Astrocyte of the spinal cord (primary cell): ENCODE results near the gene CMPK1.

Experiments
- DNase-seq: peaks from one replicate; pipeline ENCODE4 v3.0.0; 2011; ENCODE audit warnings: low read depth, low spot score
- H3K4me3 ChIP-seq: 2 replicates; pipeline ENCODE4 v1.5.1; 2011; ENCODE audit warnings: low read depth, mild to moderate bottlenecking, low read length, moderate library complexity
- CTCF ChIP-seq: IDR thresholded peaks from 2 replicates; pipeline ENCODE4 v1.5.1; 2012; ENCODE audit warnings: low read depth, mild to moderate bottlenecking, low read length, inconsistent platforms
- in situ Hi-C: cut with HindIII; loops from 2 replicates; pipeline ENCODE4 v1.10.0; 2017; ENCODE audit warnings: low sequenced_read_pairs

Gene CMPK1

GRCh38 chr1:47399846-47400155 lies 66.2 kb downstream of the CMPK1 start:
- no peak overlapping the region for H3K4me3 ChIP-seq
- in situ Hi-C loops, result no loop called here
- no peak for DNase-seq
- TF ChIP-seq CTCF, result no peak

- H3K4me3 ChIP-seq, result no peak overlapping the region
- TF ChIP-seq CTCF, result no peak
- in situ Hi-C loops, result no loop called here
- no peak for DNase-seq
Measured at GRCh38 chr1:47401761-47402160, 68.2 kb downstream of the CMPK1 start.

GRCh38 chr1:47402591-47402990 lies 69.0 kb downstream of the CMPK1 start:
- in situ Hi-C loops, result no loop called here
- no peak for TF ChIP-seq CTCF

GRCh38 chr1:47403321-47403910 lies 69.8 kb downstream of the CMPK1 start:
- TF ChIP-seq CTCF, result no peak
- DNase-seq, result no peak
- no peak overlapping the region for H3K4me3 ChIP-seq
- in situ Hi-C loops, result no loop called here

More at GRCh38 chr1:47402591-47402990, 69.0 kb downstream of the CMPK1 start:
- DNase-seq, result no peak
- H3K4me3 ChIP-seq, result no peak overlapping the region

GRCh38 chr1:47405697-47406096 lies 72.1 kb downstream of the CMPK1 start:
- no peak for DNase-seq
- in situ Hi-C loops, result no loop called here
- TF ChIP-seq CTCF, result no peak
- H3K4me3 ChIP-seq, result no peak overlapping the region

- no peak for DNase-seq
- H3K4me3 ChIP-seq, result no peak overlapping the region
- TF ChIP-seq CTCF, result no peak
- in situ Hi-C loops, result no loop called here
Measured at GRCh38 chr1:47406966-47407365, 73.4 kb downstream of the CMPK1 start.

- in situ Hi-C loops, result no loop called here
- no peak overlapping the region for H3K4me3 ChIP-seq
- DNase-seq, result no peak
- no peak for TF ChIP-seq CTCF
Measured at GRCh38 chr1:47407481-47407880, 73.9 kb downstream of the CMPK1 start.
